ENCODE measurements around the gene UCHL3.

GRCh38 chr13:75550159-75550567 lies 572 bp downstream of the UCHL3 start:
- TF ChIP-seq JUN (IDR thresholded peaks at IDR 0.05; ENCODE audit: borderline replicate concordance, insufficient read depth, insufficient read length, low read depth) (no peak), POLR2AphosphoS5 (IDR thresholded peaks at IDR 0.05; ENCODE audit: insufficient read depth, low read depth, low read length) (no peak), MYC (IDR thresholded peaks at IDR 0.05; ENCODE audit: low read depth, low read length) (no peak)
